22Rv1 (cell line): ENCODE data around the gene FLNA.

Source experiments
- H3K27ac ChIP-seq: fragments of 450-650 bp; 2 replicates; pipeline ENCODE4 v1.5.1; 2017
- ZFX ChIP-seq: fragments of 450-650 bp; IDR thresholded peaks from 2 replicates; pipeline ENCODE4 v1.6.1; 2017; ENCODE audit warnings: antibody characterized with exemption, borderline replicate concordance
- TF ChIP-seq, protein P1 (sequence below): fragments of 450-650 bp; IDR thresholded peaks from 2 replicates; pipeline ENCODE4 v1.5.1; 2017; ENCODE audit warnings: mild to moderate bottlenecking

FLNA gene

DNA sequence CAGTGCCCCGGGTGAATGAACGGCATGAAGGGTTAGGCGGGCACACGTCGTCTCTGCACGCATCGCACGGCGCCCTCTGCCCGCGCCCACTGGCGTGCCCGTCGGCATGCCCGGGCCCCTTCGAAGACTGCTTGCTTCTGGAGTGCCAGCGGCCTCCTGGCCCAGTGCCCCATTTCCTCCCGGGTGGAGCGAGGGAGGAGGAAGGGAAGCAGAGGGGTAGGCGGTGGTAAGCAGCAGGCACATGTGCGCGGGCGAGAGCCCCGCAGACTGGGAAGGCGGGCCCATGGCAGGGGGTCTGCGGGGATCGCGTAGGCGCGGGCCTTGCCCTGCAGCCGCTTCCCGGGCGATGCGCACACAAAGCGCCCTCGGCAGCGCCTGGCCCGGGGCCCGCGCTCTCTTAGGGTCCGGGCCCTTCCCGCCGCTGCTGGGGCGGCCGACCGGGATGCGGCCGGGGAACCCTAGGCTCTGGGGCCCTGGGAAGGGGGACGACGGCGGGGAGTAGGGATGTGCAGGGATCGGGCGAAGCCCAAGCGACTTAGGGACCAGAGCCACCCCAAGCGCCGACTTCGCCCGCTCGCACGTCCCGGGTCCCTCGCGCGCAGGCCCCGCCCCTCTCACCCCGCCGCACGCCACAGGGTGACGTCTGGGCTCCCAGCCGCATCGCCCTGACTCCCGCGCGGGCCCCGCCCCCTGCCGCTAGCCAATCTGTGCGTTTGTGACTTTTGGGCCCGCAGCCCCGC lies 3.8 kb upstream of the FLNA start:
- no peak for TF ChIP-seq ZFX
- TF ChIP-seq, protein P1, sequence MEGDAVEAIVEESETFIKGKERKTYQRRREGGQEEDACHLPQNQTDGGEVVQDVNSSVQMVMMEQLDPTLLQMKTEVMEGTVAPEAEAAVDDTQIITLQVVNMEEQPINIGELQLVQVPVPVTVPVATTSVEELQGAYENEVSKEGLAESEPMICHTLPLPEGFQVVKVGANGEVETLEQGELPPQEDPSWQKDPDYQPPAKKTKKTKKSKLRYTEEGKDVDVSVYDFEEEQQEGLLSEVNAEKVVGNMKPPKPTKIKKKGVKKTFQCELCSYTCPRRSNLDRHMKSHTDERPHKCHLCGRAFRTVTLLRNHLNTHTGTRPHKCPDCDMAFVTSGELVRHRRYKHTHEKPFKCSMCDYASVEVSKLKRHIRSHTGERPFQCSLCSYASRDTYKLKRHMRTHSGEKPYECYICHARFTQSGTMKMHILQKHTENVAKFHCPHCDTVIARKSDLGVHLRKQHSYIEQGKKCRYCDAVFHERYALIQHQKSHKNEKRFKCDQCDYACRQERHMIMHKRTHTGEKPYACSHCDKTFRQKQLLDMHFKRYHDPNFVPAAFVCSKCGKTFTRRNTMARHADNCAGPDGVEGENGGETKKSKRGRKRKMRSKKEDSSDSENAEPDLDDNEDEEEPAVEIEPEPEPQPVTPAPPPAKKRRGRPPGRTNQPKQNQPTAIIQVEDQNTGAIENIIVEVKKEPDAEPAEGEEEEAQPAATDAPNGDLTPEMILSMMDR, result no peak
- H3K27ac ChIP-seq, result peak overlapping the region; percentile 89

- TF ChIP-seq ZFX, result no peak
- TF ChIP-seq, protein P1, result no peak
- no peak overlapping the region for H3K27ac ChIP-seq
Measured at GRCh38 chrX:154376774-154377173, 2.3 kb upstream of the FLNA start.

- TF ChIP-seq ZFX, result no peak
- TF ChIP-seq, protein P1, result no peak
- H3K27ac ChIP-seq, result peak overlapping the region; percentile 87
Measured at GRCh38 chrX:154375156-154375504, 696 bp upstream of the FLNA start.

GRCh38 chrX:154373340-154374306 lies 811 bp downstream of the FLNA start:
- TF ChIP-seq ZFX, result no peak
- TF ChIP-seq, protein P1, result peak; percentile 88
- peak overlapping the region; percentile 87 for H3K27ac ChIP-seq

- peak overlapping the region; percentile 87 for H3K27ac ChIP-seq
Measured at GRCh38 chrX:154372612-154373022, 1.8 kb downstream of the FLNA start.

DNA sequence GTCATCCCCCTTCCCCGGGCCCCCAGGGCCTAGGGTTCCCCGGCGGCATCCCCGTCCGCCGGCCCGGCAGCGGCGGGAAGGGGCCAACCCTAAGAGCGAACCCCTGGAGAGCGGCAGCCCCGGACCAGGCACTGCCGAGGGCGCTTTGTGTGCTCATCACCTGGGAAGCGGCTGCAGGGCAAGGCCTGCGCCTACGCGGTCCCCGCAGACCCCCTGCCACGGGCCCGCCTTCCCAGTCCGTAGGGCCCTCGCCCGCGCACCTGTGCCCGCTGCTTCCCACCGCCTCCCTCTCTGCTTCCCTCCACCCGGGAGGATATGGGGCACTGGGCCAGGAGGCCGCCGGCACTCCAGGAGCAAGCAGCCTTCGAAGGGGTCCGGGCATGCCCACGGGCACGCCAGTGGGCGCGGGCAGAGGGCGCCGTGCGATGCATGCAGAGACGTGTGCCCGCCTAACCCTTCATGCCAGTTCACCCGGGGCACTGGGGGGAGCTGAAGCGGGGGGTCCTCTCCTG lies 2.6 kb downstream of the FLNA start:
- H3K27ac ChIP-seq, result peak overlapping the region; percentile 87
- TF ChIP-seq, protein P1, result no peak
- TF ChIP-seq ZFX, result no peak

More at GRCh38 chrX:154372612-154373022, 1.8 kb downstream of the FLNA start:
- TF ChIP-seq, protein P1, result no peak
- TF ChIP-seq ZFX, result no peak
